ENCODE data around the gene MASP1. TPM values are rescaled to one million over a fixed set of nuclear protein-coding genes. Genes with fewer than 3 reads are reported as not detected.
A peak's percentile ranks its signal among the peaks of the same experiment; 100 is the strongest.

Gene MASP1
- total and polyA plus RNA-seq, 2 of the 4 experiments (the other 2 are of a cell fraction), result 13.1 to 16.2 TPM

GRCh38 chr3:187274977-187275338, 16.6 kb downstream of the MASP1 start:
- ATAC-seq (ENCODE audit: low read depth), result no peak
- no peak for TF ChIP-seq RCOR1 (IDR thresholded peaks at IDR 0.05; ENCODE audit: insufficient replicate concordance, low read length)
- no peak for TF ChIP-seq USF2 (IDR thresholded peaks at IDR 0.05; ENCODE audit: low read depth, low read length)
- TF ChIP-seq RAD21 (IDR thresholded peaks at IDR 0.05; ENCODE audit: low read length), result no peak
- no peak overlapping the region for H3K56ac ChIP-seq (ENCODE audit: extremely low read depth, insufficient read depth, low read length)
- no TSS peak for BruUV-seq (replicated peaks)
- H4K20me1 ChIP-seq (ENCODE audit: insufficient read depth, low read length), result no peaks in the 10 kb centered on the region
- peak overlapping the region; percentile 37 for H2AFZ ChIP-seq (replicated peaks; ENCODE audit: low read length, poor library complexity)
- H3K27me3 ChIP-seq (ENCODE audit: control insufficient read depth, insufficient read depth, low read length), result no peaks in the 10 kb centered on the region
- no peak overlapping the region for H3K4me2 ChIP-seq (ENCODE audit: low read depth, low read length)
- dilution Hi-C loops (cut with HindIII; ENCODE audit: low sequenced_read_pairs, unreplicated experiment), result no loop called here
- peak overlapping the region; percentile 62 for H2BK120ac ChIP-seq (ENCODE audit: low read depth, low read length)
- in situ Hi-C loops (cut with MboI; ENCODE audit: low sequenced_read_pairs), result no loop called here
- H2BK5ac ChIP-seq (ENCODE audit: low read depth, low read length, poor library complexity, severe bottlenecking), result no peak overlapping the region
- no peak overlapping the region for H4K5ac ChIP-seq (ENCODE audit: low read depth, low read length)
- no peaks in the 10 kb centered on the region; the same call in 1 of the 2 replicates for H3K9me1 ChIP-seq (ENCODE audit: insufficient read depth, low read length)
- no peak overlapping the region for H3K18ac ChIP-seq (ENCODE audit: low read depth, low read length)
- ChIA-PET CTCF (no interaction called here), POLR2A (ENCODE audit: unreplicated experiment) (interaction anchor here (0.5 to 0.6 kb wide), 2 partner anchors 19 to 51 kb away, joined by 3 read pairs; no protein-coding TSS in a partner anchor)
- H3K9ac ChIP-seq (ENCODE audit: low read depth, low read length), result no peak overlapping the region
- H3K36me3 ChIP-seq (ENCODE audit: control insufficient read depth, insufficient read depth, low read length), result 0 out of 2 replicates have a peak, but pooled peaks cover 2% of the 10 kb centered on the region
- no peak overlapping the region for H3K23ac ChIP-seq (ENCODE audit: low read depth, low read length)
- intact Hi-C loops (cut with micrococcal nuclease), result no loop called here
- H4K8ac ChIP-seq (ENCODE audit: low read depth in 2 of 2, low read length in 2 of 2), result no peak overlapping the region
- H2BK15ac ChIP-seq (ENCODE audit: low read depth, low read length), result 0 out of 3 replicates have a peak overlapping the region, but pooled peaks have one; percentile 9
- no peak overlapping the region for H2BK20ac ChIP-seq (ENCODE audit: low read depth, low read length)
- no CpG with 5 or more reads among the region's 5 CpGs for WGBS, 2 experiments (ENCODE audit: extremely low coverage in 2 of 2, insufficient read length in 1 of 2)
- peaks cover 2% of the 10 kb centered on the region; the same call in 1 of the 2 replicates for H3K4me1 ChIP-seq (ENCODE audit: control insufficient read depth, insufficient read depth, low read length)
- H3K9me3 ChIP-seq (ENCODE audit: control insufficient read depth, insufficient read depth, low read length), result peaks cover 3% of the 10 kb centered on the region; the same call in 1 of the 2 replicates
- H3K79me1 ChIP-seq (ENCODE audit: low read depth in 1 of 2, low read length in 2 of 2), result no peaks in the 10 kb centered on the region
- H3K4me3 ChIP-seq (ENCODE audit: insufficient read depth, low read depth, low read length), result no peak overlapping the region
- H4K91ac ChIP-seq (ENCODE audit: insufficient read depth, low read depth, low read length), result peak overlapping the region; percentile 54
- peak overlapping the region; percentile 24; the same call in 1 of the 2 replicates for H2AK5ac ChIP-seq (ENCODE audit: low read depth, low read length)
- no peak overlapping the region for H3K27ac ChIP-seq (ENCODE audit: insufficient read depth, low read length)
- no peak overlapping the region for H3K14ac ChIP-seq (replicated peaks; ENCODE audit: low read depth, low read length)
- no peak for DNase-seq
- 0 out of 2 replicates have a peak overlapping the region, but pooled peaks have one; percentile 43 for H3K4ac ChIP-seq (ENCODE audit: low read depth, low read length)
- H2AK9ac ChIP-seq (replicated peaks; ENCODE audit: low read depth, low read length, poor library complexity), result peak overlapping the region; percentile 46

Data from IMR-90 (cell line).